Epithelial cell of esophagus (primary cell): ENCODE results near the gene OR10J5.
"Not testable (repeated sequence)": the region's sequence is repeated elsewhere in the genome, so short reads cannot be mapped to it uniquely, and the experiment has no call there.

Source experiments
- DNase-seq: peaks from one replicate; pipeline ENCODE4 v3.0.0; 2010; ENCODE audit warnings: low read depth
- H3K4me3 ChIP-seq: 2 replicates; pipeline ENCODE4 v1.5.1; 2011; ENCODE audit warnings: mild to moderate bottlenecking, low read length, control low read depth
- CTCF ChIP-seq: IDR thresholded peaks from 2 replicates; pipeline ENCODE4 v1.5.1; 2011; ENCODE audit warnings: low read depth, mild to moderate bottlenecking, low read length, control low read depth, inconsistent platforms; ENCODE audit not compliant: insufficient read depth; ENCODE audit errors: missing control alignments

The OR10J5 gene

GRCh38 chr1:159509440-159510228 is 26.2 kb downstream of the OR10J5 start:
- no peak overlapping the region for H3K4me3 ChIP-seq
- no peak for TF ChIP-seq CTCF
- no peak for DNase-seq

- TF ChIP-seq CTCF = no peak
- no peak overlapping the region for H3K4me3 ChIP-seq
- DNase-seq = no peak
These were observed 26.9 kb downstream of the OR10J5 start for GRCh38 chr1:159508951-159509350.

- no peak for TF ChIP-seq CTCF
- H3K4me3 ChIP-seq = no peak overlapping the region
- no peak for DNase-seq
These were observed 30.1 kb downstream of the OR10J5 start for GRCh38 chr1:159505676-159506075.

GRCh38 chr1:159501082-159501481 is 34.7 kb downstream of the OR10J5 start:
- DNase-seq = no peak
- H3K4me3 ChIP-seq = no peak overlapping the region
- TF ChIP-seq CTCF = no peak

GRCh38 chr1:159494513-159495210 is 41.1 kb downstream of the OR10J5 start:
- DNase-seq, H3K4me3 ChIP-seq: not testable (repeated sequence)

- no peak for TF ChIP-seq CTCF
- DNase-seq = no peak
- H3K4me3 ChIP-seq = no peak overlapping the region
These were observed 42.5 kb downstream of the OR10J5 start for GRCh38 chr1:159493354-159493753.

- TF ChIP-seq CTCF = no peak
- DNase-seq = peak; percentile 65
- no peak overlapping the region for H3K4me3 ChIP-seq
These were observed 43.1 kb downstream of the OR10J5 start for GRCh38 chr1:159492575-159493323.
